Stimulated activated CD8-positive, alpha-beta memory T cell treated with anti-CD3 and anti-CD28 coated beads, Interleukin-2, amount 100 ng/mL, for 1 hour (primary cell): ENCODE measurements around the gene CSF1.
"Not testable (repeated sequence)": the region's sequence is repeated elsewhere in the genome, so short reads cannot be mapped to it uniquely, and the experiment has no call there.

Experiments
- DNase-seq, 2 donors: peaks; one replicate each; pipeline ENCODE4 v3.0.0-alpha.2; 2020; ENCODE audit warnings: low read depth in 2 of 2

The CSF1 gene

DNA sequence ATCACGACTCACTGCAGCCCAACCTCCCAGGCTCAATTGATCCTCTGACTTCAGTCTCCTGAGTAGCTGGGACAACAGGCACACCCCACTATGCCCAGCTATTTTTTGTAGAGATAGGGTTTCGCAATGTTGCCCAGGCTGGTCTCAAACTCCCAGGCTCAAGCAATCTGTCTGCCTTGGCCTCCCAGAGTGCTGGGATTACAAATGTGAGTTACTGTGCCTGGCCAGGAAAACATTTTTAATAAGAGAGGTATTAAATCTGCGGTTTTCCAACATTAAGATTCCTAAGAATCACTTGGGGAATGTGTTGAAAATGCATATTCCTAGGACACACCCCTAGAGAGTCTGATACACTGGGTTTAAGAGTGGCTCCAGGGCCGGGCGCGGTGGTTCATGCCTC lies 8.7 kb downstream of the CSF1 start:
- no peak for DNase-seq

DNA sequence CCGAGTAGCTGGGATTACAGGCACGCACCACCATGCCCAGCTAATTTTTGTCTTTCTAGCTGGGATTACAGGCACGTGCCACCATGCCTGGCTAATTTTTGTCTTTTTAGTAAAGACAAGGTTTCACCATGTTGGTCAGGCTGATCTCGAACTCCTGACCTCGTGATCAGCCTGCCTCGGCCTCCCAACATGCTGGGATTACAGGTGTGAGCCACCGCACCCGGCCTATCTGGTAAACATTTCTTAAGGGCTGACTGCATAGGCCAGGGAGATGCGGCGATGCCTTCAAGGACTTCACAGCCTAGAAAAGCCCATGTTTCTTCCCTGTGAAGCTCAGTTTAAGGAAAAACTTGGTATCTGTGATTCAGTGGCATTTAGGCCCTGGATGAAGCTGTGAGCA lies 9.7 kb downstream of the CSF1 start:
- DNase-seq = not testable (repeated sequence)

DNA sequence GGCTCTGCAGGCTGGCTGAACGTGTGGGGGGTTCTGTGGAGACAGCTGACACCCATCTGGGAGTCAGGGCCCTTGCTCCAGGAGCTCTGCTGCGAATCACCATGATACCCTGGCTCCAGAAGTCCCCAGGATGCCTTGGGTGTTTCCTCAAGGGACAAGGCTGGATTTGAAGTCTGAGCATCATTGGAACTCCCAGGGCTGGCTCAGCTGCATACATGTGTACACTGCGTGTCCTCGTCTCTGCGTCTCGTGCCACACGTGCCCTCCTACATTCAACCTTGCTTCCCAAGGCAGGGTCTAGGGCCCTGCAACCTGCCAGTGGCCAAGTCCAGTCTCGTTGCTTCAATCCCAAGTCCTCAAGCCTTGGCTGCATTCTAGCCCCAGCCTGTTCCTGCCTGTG lies 11.7 kb downstream of the CSF1 start:
- no peak for DNase-seq

DNA sequence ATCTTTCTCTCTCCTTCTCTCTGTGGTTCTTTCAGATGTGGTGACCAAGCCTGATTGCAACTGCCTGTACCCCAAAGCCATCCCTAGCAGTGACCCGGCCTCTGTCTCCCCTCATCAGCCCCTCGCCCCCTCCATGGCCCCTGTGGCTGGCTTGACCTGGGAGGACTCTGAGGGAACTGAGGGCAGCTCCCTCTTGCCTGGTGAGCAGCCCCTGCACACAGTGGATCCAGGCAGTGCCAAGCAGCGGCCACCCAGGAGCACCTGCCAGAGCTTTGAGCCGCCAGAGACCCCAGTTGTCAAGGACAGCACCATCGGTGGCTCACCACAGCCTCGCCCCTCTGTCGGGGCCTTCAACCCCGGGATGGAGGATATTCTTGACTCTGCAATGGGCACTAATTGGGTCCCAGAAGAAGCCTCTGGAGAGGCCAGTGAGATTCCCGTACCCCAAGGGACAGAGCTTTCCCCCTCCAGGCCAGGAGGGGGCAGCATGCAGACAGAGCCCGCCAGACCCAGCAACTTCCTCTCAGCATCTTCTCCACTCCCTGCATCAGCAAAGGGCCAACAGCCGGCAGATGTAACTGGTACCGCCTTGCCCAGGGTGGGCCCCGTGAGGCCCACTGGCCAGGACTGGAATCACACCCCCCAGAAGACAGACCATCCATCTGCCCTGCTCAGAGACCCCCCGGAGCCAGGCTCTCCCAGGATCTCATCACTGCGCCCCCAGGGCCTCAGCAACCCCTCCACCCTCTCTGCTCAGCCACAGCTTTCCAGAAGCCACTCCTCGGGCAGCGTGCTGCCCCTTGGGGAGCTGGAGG lies 12.7 kb downstream of the CSF1 start:
- no peak for DNase-seq

DNA sequence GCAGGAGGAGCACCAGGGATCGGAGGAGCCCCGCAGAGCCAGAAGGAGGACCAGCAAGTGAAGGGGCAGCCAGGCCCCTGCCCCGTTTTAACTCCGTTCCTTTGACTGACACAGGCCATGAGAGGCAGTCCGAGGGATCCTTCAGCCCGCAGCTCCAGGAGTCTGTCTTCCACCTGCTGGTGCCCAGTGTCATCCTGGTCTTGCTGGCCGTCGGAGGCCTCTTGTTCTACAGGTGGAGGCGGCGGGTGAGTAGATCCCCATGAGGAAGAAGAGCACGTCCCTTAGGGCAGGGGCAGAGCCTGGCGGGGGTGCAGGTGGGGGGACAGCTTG lies 13.3 kb downstream of the CSF1 start:
- no peak for DNase-seq

DNA sequence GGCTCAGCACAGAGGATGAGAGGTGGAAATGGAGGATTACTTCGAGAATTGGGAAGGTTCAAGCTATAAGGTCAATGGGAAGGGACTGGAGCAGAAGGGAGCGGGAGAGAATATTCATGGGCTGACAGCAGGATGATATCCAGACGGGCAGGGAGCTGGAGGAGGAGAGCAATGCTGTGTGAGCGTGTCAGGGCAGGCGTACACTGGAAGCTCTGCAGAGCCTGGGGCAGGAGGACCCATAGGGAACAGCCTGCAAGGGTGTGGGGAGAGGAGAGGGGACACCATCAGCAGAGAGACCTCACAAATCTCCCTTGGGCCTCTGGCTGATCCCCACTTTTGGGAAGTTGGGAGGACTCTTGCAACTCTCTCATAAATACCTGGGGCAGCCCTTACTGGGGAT lies 13.7 kb downstream of the CSF1 start:
- no peak for DNase-seq

DNA sequence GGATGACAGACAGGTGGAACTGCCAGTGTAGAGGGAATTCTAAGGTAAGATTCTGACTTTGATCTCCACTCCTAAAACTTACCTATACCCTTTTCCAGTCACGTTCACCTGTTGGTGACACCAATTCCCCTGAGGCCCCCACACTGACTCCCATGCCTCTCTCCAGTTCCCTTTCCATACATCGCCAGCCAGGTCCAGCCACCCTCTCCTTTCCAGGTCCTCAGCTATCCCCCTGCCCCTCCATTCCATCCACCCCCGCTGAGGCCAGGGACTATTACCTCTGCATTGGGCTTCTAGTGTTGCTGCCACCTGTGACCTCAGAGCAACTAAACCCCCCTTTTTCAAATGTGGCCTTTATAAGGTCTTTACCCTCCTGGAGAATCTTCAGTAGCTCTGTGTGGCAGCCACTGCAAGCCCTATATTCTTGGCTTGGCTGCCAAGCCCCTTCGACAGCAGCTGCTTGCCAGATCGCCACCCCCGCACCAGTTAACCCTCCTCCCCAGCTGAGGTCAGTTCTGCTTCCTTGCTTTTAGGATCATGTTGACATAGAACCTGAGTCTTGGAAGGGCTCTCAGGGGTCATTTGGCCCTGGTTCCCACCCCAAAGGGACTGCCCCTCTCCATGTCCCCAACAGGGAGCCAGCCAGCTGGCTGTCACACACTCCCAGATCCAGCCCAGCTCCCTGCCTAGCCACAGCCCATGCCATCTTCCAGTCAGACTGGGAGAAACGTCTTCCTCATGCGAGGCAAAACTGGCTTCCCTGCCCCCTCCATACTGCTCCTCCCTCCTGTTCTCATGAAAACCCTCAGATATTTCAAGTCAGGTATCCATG lies 14.7 kb downstream of the CSF1 start:
- no peak for DNase-seq

DNA sequence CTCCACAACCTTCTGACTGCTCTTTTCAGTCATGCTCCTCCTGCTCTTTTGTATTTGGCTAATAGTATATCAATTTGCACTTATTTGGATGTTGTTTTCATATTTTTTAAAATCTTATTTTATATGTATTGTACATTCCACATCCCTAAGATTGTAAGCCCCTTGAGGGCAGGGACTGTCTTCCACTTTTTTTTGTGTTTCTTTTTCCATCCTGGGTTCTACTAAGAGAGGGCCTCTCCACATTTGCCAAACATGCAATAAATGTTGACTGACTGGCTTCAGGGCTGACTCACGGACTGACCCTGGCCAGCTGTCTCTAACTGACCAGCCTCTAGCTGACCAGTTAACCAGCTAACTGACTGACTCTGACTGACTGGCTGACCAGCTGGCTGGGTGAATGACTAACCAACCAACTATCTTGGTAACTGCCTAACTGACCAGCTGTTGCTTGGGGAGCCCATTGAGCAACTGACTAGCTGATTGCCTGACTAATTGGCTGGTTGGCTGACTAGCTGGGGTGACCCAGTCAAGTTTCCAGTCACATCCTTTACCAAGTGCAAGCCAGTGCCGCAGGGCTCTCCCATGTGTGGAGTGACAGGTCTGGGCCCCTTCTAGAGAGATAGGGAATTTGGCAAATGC lies 16.1 kb downstream of the CSF1 start:
- no peak for DNase-seq

DNA sequence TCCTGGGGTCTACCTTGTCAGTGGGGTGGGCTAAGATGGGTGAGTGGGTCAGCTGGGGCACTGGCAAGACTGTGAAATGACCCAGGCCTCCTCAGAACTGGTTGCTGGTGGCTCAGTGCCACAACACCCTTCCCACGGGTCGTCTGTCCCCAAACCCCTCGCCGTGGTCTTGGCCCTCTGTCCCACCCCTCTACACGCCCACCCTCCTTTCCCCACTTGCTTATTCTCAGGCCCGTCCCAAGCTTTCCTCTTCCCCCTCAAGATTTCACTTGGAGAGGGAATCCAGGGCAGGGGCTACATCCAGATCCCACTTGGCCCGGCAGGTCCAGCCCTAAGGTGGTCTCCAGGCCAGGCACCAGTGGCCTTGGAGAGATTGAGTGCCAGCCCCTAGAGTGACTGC lies 16.7 kb downstream of the CSF1 start:
- no peak for DNase-seq

DNA sequence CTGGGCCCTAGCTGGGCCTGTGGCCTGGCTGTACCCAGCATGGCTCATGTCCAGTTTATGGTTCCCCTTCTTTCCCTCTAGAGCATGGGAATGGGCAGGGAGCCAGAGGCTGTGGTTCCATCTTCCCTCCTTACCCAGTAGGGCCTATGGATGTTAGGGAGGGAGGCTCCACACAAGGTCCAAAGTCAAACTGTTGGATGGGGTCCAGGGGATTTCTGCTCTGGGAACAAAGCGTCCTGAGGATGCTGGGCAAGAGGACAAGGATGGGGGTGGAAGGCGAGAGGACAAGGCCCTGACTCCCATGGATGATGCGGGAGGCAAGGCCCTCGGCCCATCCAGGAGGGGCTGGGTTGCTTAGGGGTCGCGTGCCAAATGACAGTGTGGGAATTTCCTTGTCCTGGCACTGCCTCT lies 17.3 kb downstream of the CSF1 start:
- DNase-seq = no peak

DNA sequence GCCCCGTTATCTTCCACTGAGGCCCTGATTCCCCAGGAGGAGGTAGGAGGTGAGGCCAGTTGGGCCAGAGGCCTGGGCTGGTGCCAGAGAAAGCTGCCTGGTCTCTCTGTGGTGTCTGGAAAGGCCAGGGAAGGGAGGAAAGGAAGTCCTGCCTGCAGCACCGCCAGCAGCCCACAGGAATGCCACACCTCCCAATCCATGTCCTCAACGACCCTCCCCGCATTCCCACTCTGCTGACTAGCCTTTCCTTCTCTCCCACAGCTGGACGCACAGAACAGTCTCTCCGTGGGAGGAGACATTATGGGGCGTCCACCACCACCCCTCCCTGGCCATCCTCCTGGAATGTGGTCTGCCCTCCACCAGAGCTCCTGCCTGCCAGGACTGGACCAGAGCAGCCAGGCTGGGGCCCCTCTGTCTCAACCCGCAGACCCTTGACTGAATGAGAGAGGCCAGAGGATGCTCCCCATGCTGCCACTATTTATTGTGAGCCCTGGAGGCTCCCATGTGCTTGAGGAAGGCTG lies 18.0 kb downstream of the CSF1 start:
- DNase-seq = no peak

DNA sequence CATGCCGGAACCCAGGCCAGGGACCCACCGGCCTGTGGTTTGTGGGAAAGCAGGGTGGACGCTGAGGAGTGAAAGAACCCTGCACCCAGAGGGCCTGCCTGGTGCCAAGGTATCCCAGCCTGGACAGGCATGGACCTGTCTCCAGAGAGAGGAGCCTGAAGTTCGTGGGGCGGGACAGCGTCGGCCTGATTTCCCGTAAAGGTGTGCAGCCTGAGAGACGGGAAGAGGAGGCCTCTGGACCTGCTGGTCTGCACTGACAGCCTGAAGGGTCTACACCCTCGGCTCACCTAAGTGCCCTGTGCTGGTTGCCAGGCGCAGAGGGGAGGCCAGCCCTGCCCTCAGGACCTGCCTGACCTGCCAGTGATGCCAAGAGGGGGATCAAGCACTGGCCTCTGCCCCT lies 18.5 kb downstream of the CSF1 start:
- DNase-seq = no peak

DNA sequence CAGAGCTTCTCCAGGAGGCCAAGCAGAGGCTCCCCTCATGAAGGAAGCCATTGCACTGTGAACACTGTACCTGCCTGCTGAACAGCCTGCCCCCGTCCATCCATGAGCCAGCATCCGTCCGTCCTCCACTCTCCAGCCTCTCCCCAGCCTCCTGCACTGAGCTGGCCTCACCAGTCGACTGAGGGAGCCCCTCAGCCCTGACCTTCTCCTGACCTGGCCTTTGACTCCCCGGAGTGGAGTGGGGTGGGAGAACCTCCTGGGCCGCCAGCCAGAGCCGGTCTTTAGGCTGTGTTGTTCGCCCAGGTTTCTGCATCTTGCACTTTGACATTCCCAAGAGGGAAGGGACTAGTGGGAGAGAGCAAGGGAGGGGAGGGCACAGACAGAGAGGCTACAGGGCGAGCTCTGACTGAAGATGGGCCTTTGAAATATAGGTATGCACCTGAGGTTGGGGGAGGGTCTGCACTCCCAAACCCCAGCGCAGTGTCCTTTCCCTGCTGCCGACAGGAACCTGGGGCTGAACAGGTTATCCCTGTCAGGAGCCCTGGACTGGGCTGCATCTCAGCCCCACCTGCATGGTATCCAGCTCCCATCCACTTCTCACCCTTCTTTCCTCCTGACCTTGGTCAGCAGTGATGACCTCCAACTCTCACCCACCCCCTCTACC lies 19.1 kb downstream of the CSF1 start:
- no peak for DNase-seq

DNA sequence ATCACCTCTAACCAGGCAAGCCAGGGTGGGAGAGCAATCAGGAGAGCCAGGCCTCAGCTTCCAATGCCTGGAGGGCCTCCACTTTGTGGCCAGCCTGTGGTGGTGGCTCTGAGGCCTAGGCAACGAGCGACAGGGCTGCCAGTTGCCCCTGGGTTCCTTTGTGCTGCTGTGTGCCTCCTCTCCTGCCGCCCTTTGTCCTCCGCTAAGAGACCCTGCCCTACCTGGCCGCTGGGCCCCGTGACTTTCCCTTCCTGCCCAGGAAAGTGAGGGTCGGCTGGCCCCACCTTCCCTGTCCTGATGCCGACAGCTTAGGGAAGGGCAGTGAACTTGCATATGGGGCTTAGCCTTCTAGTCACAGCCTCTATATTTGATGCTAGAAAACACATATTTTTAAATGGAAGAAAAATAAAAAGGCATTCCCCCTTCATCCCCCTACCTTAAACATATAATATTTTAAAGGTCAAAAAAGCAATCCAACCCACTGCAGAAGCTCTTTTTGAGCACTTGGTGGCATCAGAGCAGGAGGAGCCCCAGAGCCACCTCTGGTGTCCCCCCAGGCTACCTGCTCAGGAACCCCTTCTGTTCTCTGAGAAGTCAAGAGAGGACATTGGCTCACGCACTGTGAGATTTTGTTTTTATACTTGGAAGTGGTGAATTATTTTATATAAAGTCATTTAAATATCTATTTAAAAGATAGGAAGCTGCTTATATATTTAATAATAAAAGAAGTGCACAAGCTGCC lies 19.8 kb downstream of the CSF1 start:
- DNase-seq = no peak

DNA sequence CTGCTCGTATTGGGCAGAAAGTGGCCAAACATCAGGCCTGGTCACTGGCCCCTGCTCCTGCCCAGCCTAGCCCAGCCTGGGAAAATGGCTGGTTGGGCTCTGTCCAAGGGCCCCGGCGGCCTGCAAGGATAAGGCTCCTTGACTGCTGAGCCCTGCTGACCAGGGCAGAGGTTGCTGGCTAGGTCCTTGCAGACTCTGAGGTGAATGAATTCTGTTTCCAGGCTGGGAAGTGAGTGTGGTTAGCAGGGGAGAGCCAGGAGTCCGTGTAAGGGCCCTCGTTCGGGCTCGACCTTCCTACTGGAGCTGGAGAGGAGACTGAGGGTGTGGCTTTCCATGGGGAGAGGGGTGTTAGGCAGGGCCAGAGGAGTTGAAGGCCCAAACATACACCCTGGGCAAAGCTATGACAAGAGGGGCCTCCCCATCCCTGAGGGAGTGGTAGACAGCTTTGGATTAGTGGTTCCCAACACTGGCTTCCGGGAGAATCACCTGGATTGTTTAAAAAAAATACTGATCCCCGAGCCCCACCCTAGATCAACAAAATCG lies 20.6 kb downstream of the CSF1 start:
- DNase-seq = no peak

DNA sequence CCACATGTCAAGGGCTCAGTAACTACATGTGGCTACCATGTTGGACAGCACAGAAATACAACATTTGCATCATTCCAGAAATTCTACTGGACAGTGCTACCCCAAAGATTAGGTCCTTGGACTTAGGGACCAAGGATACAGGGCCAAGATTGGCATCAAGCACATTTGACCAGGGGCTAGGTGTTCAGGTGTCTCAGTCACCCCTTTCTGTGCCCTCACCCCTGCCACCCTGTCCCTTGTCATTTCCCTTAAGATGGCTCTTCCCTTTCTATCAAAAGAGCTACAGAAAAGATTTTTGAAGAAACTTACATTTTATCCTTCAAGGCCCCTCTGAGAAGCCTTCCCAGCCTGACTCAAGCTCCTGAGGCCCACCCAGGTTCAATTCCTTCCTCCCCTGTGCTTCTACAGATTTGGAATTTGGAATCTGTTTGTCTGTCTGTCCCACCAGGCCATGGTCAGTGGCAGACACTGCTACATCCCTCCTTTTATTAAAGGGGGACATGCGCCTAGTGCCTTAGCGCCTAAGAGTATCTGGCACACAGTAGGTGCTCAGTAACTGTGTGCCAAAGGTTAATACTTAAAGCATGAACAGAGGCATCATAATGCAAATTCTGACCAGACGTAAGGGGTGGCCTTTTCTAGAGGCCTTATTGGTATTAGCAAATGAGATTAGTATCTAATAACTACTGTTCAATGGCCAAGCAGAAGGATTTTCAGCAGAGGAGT lies 21.4 kb downstream of the CSF1 start:
- no peak for DNase-seq

DNA sequence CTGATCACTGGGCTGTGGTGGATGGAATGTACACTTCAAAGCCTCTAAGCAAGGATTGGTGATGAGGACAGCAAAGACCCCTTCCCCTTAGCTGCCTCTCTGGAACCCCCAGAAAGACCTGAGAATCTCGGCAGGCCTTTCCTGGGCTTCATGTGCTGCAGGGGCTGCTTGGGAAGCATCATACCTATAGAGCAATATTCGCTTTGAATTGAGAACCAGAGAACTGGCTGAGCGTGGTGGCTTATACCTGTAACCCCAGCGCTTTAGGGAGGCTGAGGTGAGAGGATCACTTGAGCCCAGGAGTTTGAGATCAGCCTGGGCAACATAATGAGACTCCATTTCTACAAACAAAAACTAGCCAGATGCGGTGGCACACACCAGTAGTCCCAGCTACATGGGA lies 22.0 kb downstream of the CSF1 start:
- no peak for DNase-seq

DNA sequence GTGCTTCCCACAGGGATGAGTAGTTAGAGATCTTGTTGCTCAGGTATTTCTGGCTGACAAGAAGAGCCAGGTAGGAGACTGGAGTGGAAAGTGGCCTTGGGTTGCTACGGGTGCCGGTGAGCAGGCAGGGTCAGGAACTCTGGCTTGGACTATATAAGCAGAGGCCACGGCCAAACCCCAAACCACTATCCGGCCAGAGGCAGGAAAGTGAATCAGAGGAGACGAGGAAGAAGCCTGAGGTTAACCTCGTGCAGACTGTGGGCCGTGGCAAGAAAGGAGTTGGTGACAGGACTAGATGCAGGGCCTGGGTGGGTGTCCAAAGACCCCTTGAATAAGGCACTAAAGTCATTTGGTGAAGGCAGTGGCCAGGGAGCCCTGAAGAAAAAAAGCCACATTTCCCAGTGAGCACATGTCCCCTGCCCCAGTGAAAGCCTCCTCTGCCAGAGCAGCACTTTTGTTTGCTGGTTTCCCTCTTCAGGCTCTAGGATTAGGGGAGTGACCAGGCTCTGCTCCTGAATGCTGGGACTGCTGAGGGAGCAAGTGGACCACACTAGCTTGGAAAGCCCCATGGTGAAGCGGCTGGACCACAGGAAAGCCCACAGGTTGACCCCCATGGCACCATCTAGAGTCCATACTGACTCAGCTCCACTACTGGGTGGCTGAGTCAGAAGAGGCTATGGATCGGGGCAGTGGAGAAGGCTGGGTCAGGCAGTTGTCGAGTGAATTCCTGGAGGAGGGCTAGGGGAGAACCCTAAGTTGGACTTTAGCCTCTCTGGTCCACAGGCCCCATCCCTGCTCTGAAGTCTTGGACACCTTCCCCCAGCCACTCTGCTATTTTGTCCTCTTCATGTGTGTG lies 23.4 kb downstream of the CSF1 start:
- no peak for DNase-seq

DNA sequence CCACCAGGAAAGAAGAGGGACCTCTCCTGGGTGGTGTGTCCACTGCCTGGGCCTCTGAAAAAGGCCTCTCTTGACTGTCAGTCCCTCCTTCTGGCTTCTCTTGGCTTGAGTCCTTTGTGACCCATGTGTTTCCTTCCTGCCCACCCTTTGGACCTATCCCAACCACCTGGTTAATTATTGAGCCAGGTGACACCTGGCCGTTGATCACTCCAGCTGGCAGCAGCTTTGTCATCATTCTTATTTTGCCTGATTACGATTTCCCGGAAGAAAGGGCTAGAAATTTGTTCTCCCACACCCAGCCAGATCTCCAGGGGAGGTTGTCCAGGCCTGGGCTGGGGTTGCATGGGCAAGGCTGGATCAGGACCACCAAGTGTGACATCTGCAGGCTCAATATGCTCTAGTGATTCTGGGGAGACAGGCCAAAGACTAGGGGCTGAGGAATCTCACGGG lies 24.8 kb downstream of the CSF1 start:
- DNase-seq = no peak
